SJCRH30 (cell line): ENCODE measurements around the gene HERC4. TPM values are rescaled to one million over a fixed set of nuclear protein-coding genes. Genes with fewer than 3 reads are reported as not detected.
"Not testable (repeated sequence)": the region's sequence is repeated elsewhere in the genome, so short reads cannot be mapped to it uniquely, and the experiment has no call there.

Experiments used
- DNase-seq, 2 experiments: peaks; one replicate each; pipeline ENCODE4 v3.0.0-alpha.2; 2015 to 2020
- H3K27ac ChIP-seq: fragments of 250-450 bp; sonication (Bioruptor Pico); 2 replicates; pipeline ENCODE4 v1.5.1; 2020; ENCODE audit warnings: mild to moderate bottlenecking, moderate library complexity
- H3K27me3 ChIP-seq: fragments of 250-450 bp; sonication (Bioruptor Pico); 2 replicates; pipeline ENCODE4 v1.5.1; 2020; ENCODE audit warnings: mild to moderate bottlenecking, moderate library complexity
- H3K36me3 ChIP-seq: fragments of 250-450 bp; sonication (Bioruptor Pico); 2 replicates; pipeline ENCODE4 v1.5.1; 2020; ENCODE audit warnings: mild to moderate bottlenecking, moderate library complexity
- H3K4me1 ChIP-seq: fragments of 250-450 bp; sonication (Bioruptor Pico); 2 replicates; pipeline ENCODE4 v1.5.1; 2020; ENCODE audit warnings: mild to moderate bottlenecking, moderate library complexity
- H3K4me3 ChIP-seq: fragments of 250-450 bp; sonication (Bioruptor Pico); 2 replicates; pipeline ENCODE4 v1.5.1; 2020; ENCODE audit warnings: mild to moderate bottlenecking, moderate library complexity
- H3K9me3 ChIP-seq: fragments of 250-450 bp; sonication (Bioruptor Pico); replicated peaks from 2 replicates; pipeline ENCODE4 v1.5.1; 2020; ENCODE audit warnings: mild to moderate bottlenecking, moderate library complexity
- total RNA-seq: library from RNA; depleted of rRNA; stranded (reverse); fragments of >200 nt; shearing (Covaris generic); gene quantifications from 2 replicates; pipeline ENCODE4 v1.2.3, GENCODE V29; 2014

The HERC4 gene
- total RNA-seq, 1 experiment from 2014 or later = 19.3 TPM

DNA sequence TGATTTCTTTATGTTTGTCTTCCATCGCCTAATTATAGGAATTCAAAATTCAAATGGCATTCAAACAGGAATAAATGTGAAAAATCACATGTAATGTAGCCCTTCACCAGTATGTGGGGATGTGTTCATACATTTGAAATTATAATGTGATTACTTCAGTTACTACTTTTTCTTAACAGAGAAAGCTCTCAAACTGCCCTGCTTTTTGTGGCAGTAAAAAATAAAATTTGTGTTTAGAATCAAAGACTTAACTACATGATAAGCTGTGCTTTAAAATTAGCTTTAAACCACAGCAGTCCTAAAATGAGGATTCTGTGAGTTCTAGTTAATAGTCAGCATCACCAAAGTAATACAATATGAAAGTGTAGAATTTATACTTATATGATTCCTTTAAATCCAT is 7.8 kb upstream of the HERC4 start:
- Histone ChIP-seq H3K4me3 (no peak overlapping the region), H3K9me3 (no peaks in the 10 kb centered on the region), H3K36me3 (no peaks in the 10 kb centered on the region), H3K4me1 (peaks cover 8% of the 10 kb centered on the region), H3K27me3 (no peaks in the 10 kb centered on the region), H3K27ac (no peak overlapping the region)
- no peak for DNase-seq

DNA sequence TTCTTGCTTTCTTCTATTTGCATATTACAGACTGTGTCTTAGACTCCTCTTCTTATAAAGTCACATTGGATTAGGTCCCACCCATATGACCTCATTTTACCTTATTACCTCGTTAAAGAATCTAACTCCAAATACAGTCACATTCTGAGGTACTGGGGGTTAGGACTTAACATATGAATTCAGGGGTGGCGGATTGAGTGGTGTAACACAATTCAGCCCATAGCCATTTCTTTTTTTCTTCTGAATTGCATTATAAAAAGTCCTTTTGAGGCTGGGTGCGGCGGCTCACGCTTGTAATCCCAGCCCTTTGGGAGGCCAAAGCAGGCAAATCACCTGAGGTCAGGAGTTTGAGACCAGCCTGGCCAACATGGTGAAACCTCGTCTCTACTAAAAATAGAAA is 6.8 kb upstream of the HERC4 start:
- no peaks in the 10 kb centered on the region for H3K36me3 ChIP-seq
- H3K27me3 ChIP-seq = no peaks in the 10 kb centered on the region
- H3K4me1 ChIP-seq = peaks cover 8% of the 10 kb centered on the region
- H3K9me3 ChIP-seq = no peaks in the 10 kb centered on the region
- no peak overlapping the region for H3K4me3 ChIP-seq
- H3K27ac ChIP-seq = no peak overlapping the region
- no peak for DNase-seq

- H3K36me3 ChIP-seq = no peaks in the 10 kb centered on the region
Observed at GRCh38 chr10:68080853-68081431, 5.9 kb upstream of the HERC4 start.

GRCh38 chr10:68079434-68079833 is 4.4 kb upstream of the HERC4 start:
- Histone ChIP-seq H3K9me3 (no peaks in the 10 kb centered on the region), H3K27ac (no peak overlapping the region), H3K4me1 (no peaks in the 10 kb centered on the region), H3K4me3 (no peak overlapping the region), H3K27me3 (no peaks in the 10 kb centered on the region), H3K36me3 (no peaks in the 10 kb centered on the region)
- DNase-seq = no peak

More at GRCh38 chr10:68080853-68081431, 5.9 kb upstream of the HERC4 start:
- no peak for DNase-seq
- no peaks in the 10 kb centered on the region for H3K27me3 ChIP-seq
- no peaks in the 10 kb centered on the region for H3K9me3 ChIP-seq
- H3K4me3 ChIP-seq = no peak overlapping the region
- peaks cover 4% of the 10 kb centered on the region for H3K4me1 ChIP-seq
- no peak overlapping the region for H3K27ac ChIP-seq

DNA sequence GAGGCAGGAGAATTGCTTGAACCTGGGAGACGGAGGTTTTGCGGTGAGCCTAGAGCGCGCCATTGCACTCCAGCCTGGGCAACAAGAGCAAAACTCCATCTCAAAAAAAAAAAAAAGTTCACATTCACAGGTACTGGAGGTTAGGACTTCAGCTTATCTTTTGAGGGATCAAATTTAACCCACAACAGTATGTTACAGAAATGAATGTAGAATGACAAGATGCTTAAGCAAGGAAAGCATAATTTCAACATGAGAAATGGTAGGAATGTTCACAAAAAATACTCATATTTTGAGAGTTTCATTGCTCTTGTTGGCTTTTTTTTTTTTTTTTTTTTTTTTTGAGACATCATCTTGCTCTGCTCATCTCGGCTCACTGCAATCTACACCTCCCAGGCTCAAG is 1.9 kb upstream of the HERC4 start:
- no peak overlapping the region for H3K27ac ChIP-seq
- no peaks in the 10 kb centered on the region for H3K9me3 ChIP-seq
- no peak overlapping the region for H3K4me3 ChIP-seq
- no peak for DNase-seq
- no peaks in the 10 kb centered on the region for H3K36me3 ChIP-seq
- H3K4me1 ChIP-seq = no peaks in the 10 kb centered on the region
- no peaks in the 10 kb centered on the region for H3K27me3 ChIP-seq

- DNase-seq, H3K4me3 ChIP-seq, H3K36me3 ChIP-seq: not testable (repeated sequence)
Observed at GRCh38 chr10:68076081-68076480, 998 bp upstream of the HERC4 start.

DNA sequence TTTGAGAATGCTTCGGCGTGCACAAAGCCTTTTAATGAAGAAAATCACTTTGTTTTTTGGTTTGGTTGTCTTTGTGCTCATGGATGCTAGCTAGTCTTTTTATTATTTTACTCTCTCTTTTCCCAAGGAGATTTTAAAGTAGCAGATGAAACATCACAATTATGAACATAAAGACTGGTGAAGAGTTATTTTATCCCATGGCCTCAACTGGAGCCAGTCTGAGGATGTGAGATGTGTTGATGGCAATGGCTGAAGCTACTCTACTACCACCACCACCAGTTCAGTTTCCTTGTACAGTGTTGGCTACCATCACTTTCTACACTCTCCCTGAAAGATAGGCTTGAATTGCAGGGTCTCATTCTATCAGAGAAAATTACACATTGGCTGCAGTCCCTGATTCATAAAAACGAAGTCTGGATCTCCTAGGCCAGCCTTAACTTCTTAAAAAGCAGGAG is 494 bp upstream of the HERC4 start:
- Histone ChIP-seq H3K36me3 (peaks cover 7% of the 10 kb centered on the region; the same call in 1 of the 2 replicates), H3K4me3 (peak overlapping the region; percentile 84), H3K27me3 (no peaks in the 10 kb centered on the region), H3K27ac (no peak overlapping the region), H3K9me3 (no peaks in the 10 kb centered on the region), H3K4me1 (no peaks in the 10 kb centered on the region)
- DNase-seq = no peak

More at GRCh38 chr10:68076081-68076480, 998 bp upstream of the HERC4 start:
- H3K9me3 ChIP-seq, H3K27ac ChIP-seq, H3K27me3 ChIP-seq, H3K4me1 ChIP-seq: not testable (repeated sequence)

- Histone ChIP-seq H3K9me3 (no peaks in the 10 kb centered on the region), H3K27me3 (no peaks in the 10 kb centered on the region), H3K4me1 (no peaks in the 10 kb centered on the region), H3K36me3 (peaks cover 10% of the 10 kb centered on the region; the same call in 1 of the 2 replicates), H3K27ac (peak overlapping the region; percentile 62), H3K4me3 (peak overlapping the region; percentile 84)
- DNase-seq = peak in 1 of 2 experiments; percentile 11
Observed at GRCh38 chr10:68074031-68074774, 880 bp downstream of the HERC4 start.

DNA sequence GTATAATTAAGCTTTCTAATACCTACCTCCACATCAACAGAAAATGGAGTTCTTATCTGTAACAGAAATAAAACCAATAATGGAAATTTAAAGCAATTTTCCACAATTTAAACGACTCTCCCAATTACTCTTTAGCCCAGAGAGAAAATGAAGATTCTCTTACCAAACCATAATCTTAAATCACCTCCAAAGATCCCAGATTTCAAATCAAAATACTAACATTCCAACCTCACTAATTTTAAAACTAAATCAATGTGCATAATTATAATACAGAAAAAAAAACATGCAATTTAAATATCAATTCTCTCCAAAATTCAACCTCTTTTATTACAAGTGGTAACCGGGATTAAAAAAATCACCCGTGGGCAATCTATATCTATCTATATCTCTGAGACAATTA is 1.5 kb downstream of the HERC4 start:
- Histone ChIP-seq H3K36me3 (peaks cover 10% of the 10 kb centered on the region; the same call in 1 of the 2 replicates), H3K4me1 (no peaks in the 10 kb centered on the region), H3K27me3 (no peaks in the 10 kb centered on the region), H3K9me3 (no peaks in the 10 kb centered on the region), H3K27ac (no peak overlapping the region), H3K4me3 (peak overlapping the region; percentile 84)
- DNase-seq = no peak

- Histone ChIP-seq H3K36me3 (peaks cover 10% of the 10 kb centered on the region; the same call in 1 of the 2 replicates), H3K27ac (no peak overlapping the region), H3K27me3 (no peaks in the 10 kb centered on the region), H3K9me3 (no peaks in the 10 kb centered on the region), H3K4me1 (no peaks in the 10 kb centered on the region), H3K4me3 (no peak overlapping the region)
- no peak for DNase-seq
Observed at GRCh38 chr10:68067508-68067907, 7.6 kb downstream of the HERC4 start.

- H3K9me3 ChIP-seq = no peaks in the 10 kb centered on the region
- no peaks in the 10 kb centered on the region for H3K27me3 ChIP-seq
- no peak for DNase-seq
- H3K4me3 ChIP-seq = no peak overlapping the region
- H3K27ac ChIP-seq = no peak overlapping the region
- H3K4me1 ChIP-seq = no peaks in the 10 kb centered on the region
- peaks cover 10% of the 10 kb centered on the region; the same call in 1 of the 2 replicates for H3K36me3 ChIP-seq
Observed at GRCh38 chr10:68067029-68067428, 8.1 kb downstream of the HERC4 start.

- no peak for DNase-seq
- Histone ChIP-seq H3K36me3 (no peaks in the 10 kb centered on the region), H3K4me1 (no peaks in the 10 kb centered on the region)
Observed at GRCh38 chr10:68053553-68053952, 21.5 kb downstream of the HERC4 start.

DNA sequence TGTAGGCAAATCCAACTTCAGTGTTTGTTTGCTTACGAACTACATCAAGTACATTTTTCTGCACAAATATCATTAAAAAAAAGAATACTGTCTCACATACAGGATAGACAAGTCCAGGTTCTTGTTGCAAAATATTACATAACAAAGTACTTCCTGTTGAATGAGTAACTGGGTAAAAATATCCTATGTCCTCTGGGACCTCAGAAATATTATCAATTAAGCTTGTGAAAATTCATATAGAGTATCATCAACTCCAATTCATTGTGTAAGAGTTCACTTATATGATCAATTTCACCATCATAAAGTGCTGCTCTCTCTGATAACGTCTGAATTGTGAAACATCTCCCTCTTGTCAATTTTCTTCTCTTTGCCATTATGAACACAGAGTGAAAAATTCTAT is 22.6 kb downstream of the HERC4 start:
- Histone ChIP-seq H3K9me3 (no peaks in the 10 kb centered on the region), H3K27ac (no peak overlapping the region), H3K4me1 (no peaks in the 10 kb centered on the region), H3K4me3 (no peak overlapping the region), H3K36me3 (no peaks in the 10 kb centered on the region), H3K27me3 (no peaks in the 10 kb centered on the region)
- DNase-seq = no peak

More at GRCh38 chr10:68053553-68053952, 21.5 kb downstream of the HERC4 start:
- Histone ChIP-seq H3K27ac (no peak overlapping the region), H3K9me3 (no peaks in the 10 kb centered on the region), H3K27me3 (no peaks in the 10 kb centered on the region), H3K4me3 (no peak overlapping the region)

GRCh38 chr10:68049289-68050078 is 25.6 kb downstream of the HERC4 start:
- no peaks in the 10 kb centered on the region for H3K9me3 ChIP-seq
- H3K27ac ChIP-seq = no peak overlapping the region
- H3K4me1 ChIP-seq = no peaks in the 10 kb centered on the region

More at GRCh38 chr10:68049289-68050078, 25.6 kb downstream of the HERC4 start:
- H3K27me3 ChIP-seq = no peaks in the 10 kb centered on the region
- DNase-seq = no peak
- no peak overlapping the region for H3K4me3 ChIP-seq
- H3K36me3 ChIP-seq = no peaks in the 10 kb centered on the region
